Panc1 (cell line): ENCODE measurements around the gene WDR5B. TPM values are rescaled to one million over a fixed set of nuclear protein-coding genes. Genes with fewer than 3 reads are reported as not detected.

Experiments
- ATAC-seq: fragments of 200-7000 bp; cut with Tn5 transposase; 2 replicates; pipeline ENCODE4 v1.9.1; 2020; ENCODE audit warnings: mild to moderate bottlenecking, moderate library complexity
- BruUV-seq: library from RNA; stranded (reverse); fragments of 400-500 nt; replicated peaks from 2 replicates; lab custom pipeline; 2021; lab: Mats Ljungman, UMichigan
- CTCF ChIA-PET: fragments of 300-600 bp; sonication (Branson Sonifier 250); formaldehyde crosslinking; loops from one replicate; lab custom pipeline; 2022; ENCODE audit warnings: antibody characterized with exemption; lab: Charles Lee
- POLR2A ChIA-PET: fragments of 300-600 bp; sonication (Branson Sonifier 250); formaldehyde crosslinking; loops from one replicate; lab custom pipeline; 2022; ENCODE audit warnings: antibody characterized with exemption; lab: Charles Lee
- DNase-seq: peaks from one replicate; pipeline ENCODE4 v3.0.0-alpha.2; 2010; ENCODE audit warnings: low read depth, low spot score
- H3K27ac ChIP-seq: 2 replicates; pipeline ENCODE4 v1.5.1; 2011; ENCODE audit warnings: mild to moderate bottlenecking, low read length, inconsistent platforms
- H3K27me3 ChIP-seq: fragments of 200-500 bp; sonication (Bioruptor generic); 2 replicates; pipeline ENCODE4 v1.6.0; 2014; ENCODE audit warnings: low read length, inconsistent platforms; ENCODE audit not compliant: control insufficient read depth, insufficient read depth
- H3K36me3 ChIP-seq: fragments of 200-500 bp; sonication (Bioruptor generic); 2 replicates; pipeline ENCODE4 v1.5.1; 2014; ENCODE audit warnings: inconsistent platforms, mild to moderate bottlenecking, low read length, moderate library complexity; ENCODE audit not compliant: control insufficient read depth, insufficient read depth
- H3K4me1 ChIP-seq: 2 replicates; pipeline ENCODE4 v1.5.1; 2011; ENCODE audit warnings: inconsistent platforms, mild to moderate bottlenecking, low read length, moderate library complexity; ENCODE audit not compliant: control insufficient read depth, insufficient read depth
- H3K4me3 ChIP-seq, 2 experiments: 2 replicates each; pipeline ENCODE4 v1.5.1; 2011 to 2012; ENCODE audit warnings: low read depth in 2 of 2, low read length in 2 of 2, mild to moderate bottlenecking in 2 of 2, inconsistent platforms in 1 of 2, moderate library complexity in 1 of 2
- H3K9me3 ChIP-seq: fragments of 200-500 bp; sonication (Bioruptor generic); 2 replicates; pipeline ENCODE4 v1.5.1; 2014; ENCODE audit warnings: low read depth, mild to moderate bottlenecking, inconsistent platforms, low read length, moderate library complexity; ENCODE audit not compliant: control insufficient read depth, insufficient read depth
- CTCF ChIP-seq: fragments of 450-650 bp; IDR thresholded peaks from 2 replicates; pipeline ENCODE4 v1.5.1; 2017; ENCODE audit warnings: mild to moderate bottlenecking
- POLR2AphosphoS5 ChIP-seq: IDR thresholded peaks from 2 replicates; pipeline ENCODE4 v1.6.1; 2012; ENCODE audit warnings: mild to moderate bottlenecking, low read depth, low read length, moderate library complexity
- SIN3A ChIP-seq: IDR thresholded peaks from 2 replicates; pipeline ENCODE4 v1.6.1; 2012; ENCODE audit warnings: low read depth, mild to moderate bottlenecking, low read length, moderate library complexity, borderline replicate concordance; ENCODE audit not compliant: insufficient read depth
- TCF7L2 ChIP-seq: IDR thresholded peaks from 2 replicates; pipeline ENCODE4 v1.6.1; 2011; ENCODE audit warnings: mild to moderate bottlenecking, low read depth, low read length, inconsistent platforms
- in situ Hi-C: cut with HindIII; loops from 2 replicates; pipeline ENCODE4 v1.10.0; 2016; ENCODE audit warnings: low sequenced_read_pairs, low pct_unique_long_range_greater_than_20kb
- intact Hi-C: fragments of 100-400 bp; cut with micrococcal nuclease; formaldehyde crosslinking; loops from one replicate; pipeline ENCODE4 v1.10.0; 2022; ENCODE audit not compliant: unreplicated experiment
- total RNA-seq: library from RNA; stranded (reverse); gene quantifications from one replicate; pipeline ENCODE4 v1.2.1, GENCODE V29; 2021; ENCODE audit not compliant: unreplicated experiment
- TF ChIP-seq, protein P1 (sequence below), 2 experiments: IDR thresholded peaks; 2 replicates each; pipeline ENCODE4 v1.6.1; 2011 to 2012; ENCODE audit warnings: low read depth in 2 of 2, control low read depth in 1 of 2, low read length in 1 of 2, mild to moderate bottlenecking in 1 of 2, moderate library complexity in 1 of 2; ENCODE audit not compliant: insufficient read depth in 1 of 2

WDR5B gene
- total RNA-seq, 1 experiment from 2014 or later: 5.5 TPM

GRCh38 chr3:122364490-122364889 lies 51.4 kb downstream of the WDR5B start:
- intact Hi-C loops (loop anchor here (10.0 kb wide), 1 partner anchor 820 kb away; the partner anchor contains the start of gene POLQ), in situ Hi-C loops (no loop called here)
- CTCF ChIA-PET: interaction anchor here (1.0 kb wide), 1 partner anchor 817 kb away, joined by 3 read pairs; no protein-coding TSS in a partner anchor
- Histone ChIP-seq H3K4me3 (no peak overlapping the region), H3K4me1 (peaks cover 31% of the 10 kb centered on the region), H3K36me3 (peaks cover 8% of the 10 kb centered on the region; the same call in 1 of the 2 replicates), H3K27me3 (no peaks in the 10 kb centered on the region), H3K9me3 (no peaks in the 10 kb centered on the region), H3K27ac (peak overlapping the region; percentile 68)
- ATAC-seq (no peak), DNase-seq (no peak)
- no TSS peak for BruUV-seq
- TF ChIP-seq CTCF (no peak), SIN3A (no peak), POLR2AphosphoS5 (no peak), TCF7L2 (no peak)
- TF ChIP-seq, protein P1, sequence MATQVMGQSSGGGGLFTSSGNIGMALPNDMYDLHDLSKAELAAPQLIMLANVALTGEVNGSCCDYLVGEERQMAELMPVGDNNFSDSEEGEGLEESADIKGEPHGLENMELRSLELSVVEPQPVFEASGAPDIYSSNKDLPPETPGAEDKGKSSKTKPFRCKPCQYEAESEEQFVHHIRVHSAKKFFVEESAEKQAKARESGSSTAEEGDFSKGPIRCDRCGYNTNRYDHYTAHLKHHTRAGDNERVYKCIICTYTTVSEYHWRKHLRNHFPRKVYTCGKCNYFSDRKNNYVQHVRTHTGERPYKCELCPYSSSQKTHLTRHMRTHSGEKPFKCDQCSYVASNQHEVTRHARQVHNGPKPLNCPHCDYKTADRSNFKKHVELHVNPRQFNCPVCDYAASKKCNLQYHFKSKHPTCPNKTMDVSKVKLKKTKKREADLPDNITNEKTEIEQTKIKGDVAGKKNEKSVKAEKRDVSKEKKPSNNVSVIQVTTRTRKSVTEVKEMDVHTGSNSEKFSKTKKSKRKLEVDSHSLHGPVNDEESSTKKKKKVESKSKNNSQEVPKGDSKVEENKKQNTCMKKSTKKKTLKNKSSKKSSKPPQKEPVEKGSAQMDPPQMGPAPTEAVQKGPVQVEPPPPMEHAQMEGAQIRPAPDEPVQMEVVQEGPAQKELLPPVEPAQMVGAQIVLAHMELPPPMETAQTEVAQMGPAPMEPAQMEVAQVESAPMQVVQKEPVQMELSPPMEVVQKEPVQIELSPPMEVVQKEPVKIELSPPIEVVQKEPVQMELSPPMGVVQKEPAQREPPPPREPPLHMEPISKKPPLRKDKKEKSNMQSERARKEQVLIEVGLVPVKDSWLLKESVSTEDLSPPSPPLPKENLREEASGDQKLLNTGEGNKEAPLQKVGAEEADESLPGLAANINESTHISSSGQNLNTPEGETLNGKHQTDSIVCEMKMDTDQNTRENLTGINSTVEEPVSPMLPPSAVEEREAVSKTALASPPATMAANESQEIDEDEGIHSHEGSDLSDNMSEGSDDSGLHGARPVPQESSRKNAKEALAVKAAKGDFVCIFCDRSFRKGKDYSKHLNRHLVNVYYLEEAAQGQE (IDR thresholded peaks at IDR 0.05; ENCODE audit: insufficient read depth in 1 of 2, low read depth in 2 of 2, low read length in 1 of 2): no peak
- POLR2A ChIA-PET: no interaction called here

Other genes with a start within 250 kb of the WDR5B start
- not detected for gene CASR, start 232.4 kb downstream of the WDR5B start, total RNA-seq
- not detected for gene CSTA, start 90.8 kb downstream of the WDR5B start, total RNA-seq
- 61.7 TPM for gene MIX23, start 32.8 kb downstream of the WDR5B start, total RNA-seq
- 59.6 TPM for gene FAM162A, start 31.9 kb downstream of the WDR5B start, total RNA-seq
- 118 TPM for gene KPNA1, start 98.9 kb upstream of the WDR5B start, total RNA-seq
- 14.5 TPM for gene PARP9, start 148.2 kb upstream of the WDR5B start, total RNA-seq
- gene DTX3L, start 148.3 kb upstream of the WDR5B start, total RNA-seq: 32.3 TPM
- gene PARP15, start 161.6 kb upstream of the WDR5B start, total RNA-seq: 0.21 TPM